Esophagus muscularis mucosa (tissue), 4 donors: ENCODE measurements around the gene POLE3.

Experiments
- CTCF ChIP-seq, 3 experiments: fragments of 200-600 bp in 2 of 3; fragments of 450-650 bp in 1 of 3; sonication (generic) in 2 of 3; IDR thresholded peaks; one replicate each; pipeline ENCODE4 v1.5.1; 2017 to 2019; ENCODE audit warnings: antibody characterized with exemption in 3 of 3, mild to moderate bottlenecking in 2 of 3, moderate library complexity in 1 of 3
- EP300 ChIP-seq: sonication (generic); formaldehyde crosslinking; IDR thresholded peaks from one replicate; pipeline ENCODE4 v1.6.1; 2017; ENCODE audit warnings: antibody characterized with exemption
- POLR2A ChIP-seq: fragments of 450-650 bp; IDR thresholded peaks from one replicate; pipeline ENCODE4 v1.6.1; 2017; ENCODE audit warnings: antibody characterized with exemption, moderate library complexity, mild to moderate bottlenecking, low read depth
- POLR2AphosphoS5 ChIP-seq, 2 donors: sonication (generic); formaldehyde crosslinking; IDR thresholded peaks; one replicate each; pipeline ENCODE4 v1.6.1; 2017; ENCODE audit warnings: antibody characterized with exemption in 2 of 2

- TF ChIP-seq CTCF (IDR thresholded peaks at IDR 0.05) (no peak), POLR2A (no peak), EP300 (no peak), POLR2AphosphoS5 (IDR thresholded peaks at IDR 0.05) (no peak)
These were observed 20.1 kb downstream of the POLE3 start for GRCh38 chr9:113390192-113390960.
